GM12801 (cell line): ENCODE data around the gene CCDC157.

ENCODE experiments used
- TF ChIP-seq, protein P1 (sequence below): IDR thresholded peaks from one replicate; pipeline ENCODE4 v1.5.1; 2011; ENCODE audit warnings: control low read depth; ENCODE audit not compliant: insufficient read length; ENCODE audit errors: extremely low read depth

Gene CCDC157

DNA sequence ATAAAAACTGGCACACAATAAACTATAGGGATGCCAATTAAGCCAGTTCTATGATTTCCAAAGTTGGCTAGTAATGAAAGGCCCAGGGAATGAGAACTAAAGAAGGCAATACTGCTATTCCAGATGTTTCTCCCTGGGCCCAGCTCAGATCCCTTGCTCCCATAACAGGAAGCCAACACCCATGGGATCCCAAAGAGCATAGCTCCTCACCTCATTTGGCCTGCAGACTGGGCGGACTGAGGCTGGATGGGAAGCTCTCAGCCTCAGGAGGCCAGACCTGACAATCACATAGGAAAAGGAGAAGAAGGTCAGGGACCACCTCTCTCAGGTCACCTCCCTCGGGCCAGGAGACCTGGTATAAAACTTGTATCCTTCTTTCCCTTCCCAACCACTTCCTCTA, 35.3 kb upstream of the CCDC157 start:
- TF ChIP-seq, protein P1, sequence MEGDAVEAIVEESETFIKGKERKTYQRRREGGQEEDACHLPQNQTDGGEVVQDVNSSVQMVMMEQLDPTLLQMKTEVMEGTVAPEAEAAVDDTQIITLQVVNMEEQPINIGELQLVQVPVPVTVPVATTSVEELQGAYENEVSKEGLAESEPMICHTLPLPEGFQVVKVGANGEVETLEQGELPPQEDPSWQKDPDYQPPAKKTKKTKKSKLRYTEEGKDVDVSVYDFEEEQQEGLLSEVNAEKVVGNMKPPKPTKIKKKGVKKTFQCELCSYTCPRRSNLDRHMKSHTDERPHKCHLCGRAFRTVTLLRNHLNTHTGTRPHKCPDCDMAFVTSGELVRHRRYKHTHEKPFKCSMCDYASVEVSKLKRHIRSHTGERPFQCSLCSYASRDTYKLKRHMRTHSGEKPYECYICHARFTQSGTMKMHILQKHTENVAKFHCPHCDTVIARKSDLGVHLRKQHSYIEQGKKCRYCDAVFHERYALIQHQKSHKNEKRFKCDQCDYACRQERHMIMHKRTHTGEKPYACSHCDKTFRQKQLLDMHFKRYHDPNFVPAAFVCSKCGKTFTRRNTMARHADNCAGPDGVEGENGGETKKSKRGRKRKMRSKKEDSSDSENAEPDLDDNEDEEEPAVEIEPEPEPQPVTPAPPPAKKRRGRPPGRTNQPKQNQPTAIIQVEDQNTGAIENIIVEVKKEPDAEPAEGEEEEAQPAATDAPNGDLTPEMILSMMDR, result no peak

DNA sequence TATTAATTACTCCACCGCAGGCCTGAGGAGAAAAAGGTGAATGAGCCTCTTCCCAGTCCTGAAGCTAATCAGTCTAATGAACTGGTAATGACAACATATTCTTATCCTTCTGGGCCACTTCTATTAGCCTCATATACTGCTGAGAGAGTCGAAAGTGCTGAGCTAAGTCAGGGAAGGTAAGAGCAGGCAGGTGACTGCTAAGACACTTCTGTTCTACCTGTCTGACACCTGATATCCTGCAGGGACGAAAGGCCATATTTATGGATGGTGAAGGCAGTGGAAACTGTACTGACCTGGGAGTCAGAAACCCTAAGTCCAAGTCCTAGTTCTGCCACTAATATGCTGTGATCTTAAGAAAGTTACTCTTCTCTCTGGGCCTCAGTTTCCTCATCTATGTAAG, 33.6 kb upstream of the CCDC157 start:
- TF ChIP-seq, protein P1, result no peak

DNA sequence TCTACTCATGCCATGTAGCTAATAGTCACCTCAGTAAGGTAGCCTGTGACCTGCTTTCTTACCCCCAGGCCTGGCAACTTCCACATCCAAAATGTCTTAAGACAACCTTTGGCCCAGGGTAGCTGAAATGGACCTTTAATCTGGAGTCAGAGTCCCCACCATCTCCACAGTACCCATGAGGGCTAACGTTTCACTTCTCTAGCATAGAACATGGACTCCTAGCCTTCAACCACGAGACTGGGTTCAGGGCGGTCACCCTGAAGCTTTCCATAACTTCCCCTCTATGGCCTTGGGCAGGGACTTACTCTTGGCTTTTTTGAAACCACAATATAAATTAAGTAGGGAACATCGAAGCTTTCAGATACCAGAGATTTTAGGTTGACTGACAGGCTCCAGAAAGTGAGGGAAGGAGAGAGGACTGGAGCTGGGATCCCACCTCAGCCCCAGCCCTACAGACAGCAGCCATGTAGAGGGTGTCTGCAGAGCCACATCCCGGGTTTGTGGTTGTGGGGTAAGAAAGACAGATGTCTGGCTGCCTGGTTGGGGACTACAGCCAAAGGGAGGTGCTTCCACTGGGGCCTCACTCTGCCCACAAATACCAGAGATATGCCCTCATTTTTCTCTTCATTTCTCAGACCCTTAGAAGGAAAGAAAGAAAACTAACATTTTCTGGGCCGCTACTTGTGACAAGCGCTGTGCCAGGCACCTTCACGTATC, 32.6 kb upstream of the CCDC157 start:
- TF ChIP-seq, protein P1, result no peak

DNA sequence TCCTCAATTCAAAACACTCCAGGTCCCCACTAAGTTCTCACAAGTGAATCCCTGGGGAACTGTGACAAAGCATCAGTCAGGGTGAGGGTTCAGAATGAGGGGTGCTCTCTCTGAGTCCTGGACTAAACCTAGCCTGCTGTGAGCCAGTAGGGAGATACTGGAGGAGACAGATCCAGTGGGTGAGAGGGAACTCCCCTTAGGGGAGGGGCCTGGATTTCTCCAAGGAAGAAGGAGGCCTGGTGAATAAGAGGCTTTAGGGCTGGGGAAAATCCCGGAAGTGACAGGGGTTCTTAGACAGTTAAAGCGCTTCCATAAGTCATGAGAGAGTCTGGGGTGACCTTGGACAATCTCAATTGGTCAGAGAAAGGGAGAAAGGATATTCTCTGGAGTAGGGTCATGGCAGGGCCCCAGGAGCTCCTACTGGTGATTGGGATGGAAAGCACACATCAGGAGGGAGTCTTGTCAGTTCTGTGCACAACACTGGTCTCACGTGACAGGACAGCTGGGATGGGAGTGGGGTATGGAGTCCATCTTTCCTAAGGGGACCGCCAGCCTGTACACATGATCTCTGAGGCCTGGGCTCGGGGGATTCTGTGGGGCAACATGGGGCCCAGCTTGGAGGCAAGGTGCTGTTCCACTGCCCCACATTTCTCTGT, 31.6 kb upstream of the CCDC157 start:
- TF ChIP-seq, protein P1, result no peak

DNA sequence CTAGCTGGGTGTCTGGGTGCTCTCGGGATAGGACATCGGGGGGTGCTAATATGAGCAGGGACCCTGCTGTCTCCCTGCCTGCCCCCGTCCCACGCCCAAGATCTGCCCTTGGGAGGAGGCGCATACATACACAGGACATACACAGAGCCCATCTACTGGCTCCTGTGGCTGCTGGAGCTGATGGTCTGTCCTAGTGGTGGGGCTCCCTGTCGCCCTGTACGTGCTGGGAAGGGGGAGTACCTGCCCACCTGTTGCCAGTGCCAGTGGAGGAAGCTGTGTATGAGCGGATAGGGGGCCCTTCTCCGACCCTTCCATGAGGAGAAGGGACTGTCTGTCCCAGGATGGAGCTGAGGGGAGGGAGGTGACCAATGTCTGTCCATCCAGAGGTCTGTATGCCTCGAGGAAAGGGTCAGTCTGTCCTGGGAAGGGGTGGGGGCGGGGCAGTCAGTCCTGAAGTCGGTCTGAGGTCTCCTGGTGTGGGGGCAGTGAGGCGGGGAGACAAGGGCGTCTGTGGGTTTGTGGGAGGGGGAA, 31.0 kb upstream of the CCDC157 start:
- TF ChIP-seq, protein P1, result no peak

DNA sequence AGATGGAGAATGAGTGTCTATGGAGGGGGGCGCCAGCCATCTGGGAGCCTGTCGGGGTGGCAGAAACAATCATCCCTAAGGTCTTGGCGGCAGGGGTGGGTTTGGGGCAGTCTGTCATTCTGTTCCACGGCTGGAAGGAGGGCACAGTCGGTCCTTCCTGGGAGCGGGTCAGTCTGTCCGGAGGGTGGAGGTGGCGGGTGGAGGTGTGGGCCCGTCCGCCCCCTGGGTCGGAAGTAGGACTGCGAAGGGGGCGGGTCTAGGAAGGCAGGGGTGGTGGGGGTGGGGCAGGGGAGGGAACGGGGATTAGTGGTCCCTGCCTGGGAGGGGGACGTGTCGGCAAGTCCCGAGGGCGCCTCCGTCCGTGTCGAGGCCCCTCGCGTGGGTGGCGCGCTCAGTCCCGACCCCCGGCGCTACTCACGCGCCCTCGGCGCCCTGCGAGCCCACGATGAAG, 30.5 kb upstream of the CCDC157 start:
- TF ChIP-seq, protein P1, result no peak

DNA sequence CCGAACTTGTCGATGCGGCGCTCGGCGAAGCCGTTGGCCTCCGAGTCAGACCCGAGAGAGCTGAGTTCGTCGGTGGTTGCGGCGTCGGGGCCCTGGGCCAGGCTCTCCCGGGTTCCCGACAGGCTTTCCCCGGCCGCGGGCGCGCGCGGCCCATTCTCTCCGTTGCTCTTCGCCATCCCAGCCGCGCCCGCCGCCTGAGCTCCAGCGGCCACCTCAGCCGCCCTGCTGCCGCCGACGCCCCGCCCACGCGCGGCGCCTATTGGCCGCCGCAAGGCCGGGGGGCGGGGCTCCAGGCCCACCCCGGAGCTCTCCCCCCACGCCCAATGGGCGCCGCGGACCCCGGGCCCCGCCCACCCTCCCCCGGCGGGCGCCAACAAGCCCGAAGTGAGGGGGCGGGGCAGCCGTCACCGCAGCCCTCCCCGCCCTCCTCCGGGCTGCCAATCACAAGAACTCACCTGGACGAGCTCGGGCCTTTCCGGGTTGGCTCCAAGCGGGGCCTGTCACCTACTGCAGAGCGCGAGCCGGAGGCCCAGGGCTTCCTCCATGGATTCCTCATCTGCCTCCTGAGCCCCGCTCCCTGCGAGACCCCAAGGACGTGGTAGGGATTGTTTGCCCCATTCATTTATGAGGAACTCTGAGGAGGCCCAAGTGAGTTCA, 30.0 kb upstream of the CCDC157 start, which contains the start of gene TBC1D10A:
TSS of gene TBC1D10A (minus strand) at position 236 of the 657 bp plus-strand sequence. CDS start at position 176, 60 bp downstream.
- TF ChIP-seq, protein P1, result no peak
